Mesenchymal stem cell (in vitro differentiated cells and primary cell): ENCODE measurements around the gene LRRC8B.

ENCODE experiments used
- DNase-seq: peaks from one replicate; pipeline ENCODE4 v3.0.0-alpha.2; 2013
- H2AFZ ChIP-seq: one replicate; pipeline ENCODE4 v1.6.1; 2013; ENCODE audit warnings: low read depth, mild to moderate bottlenecking, control low read depth, inconsistent platforms, low read length, moderate library complexity
- H2AK5ac ChIP-seq: 2 replicates; pipeline ENCODE4 v1.6.1; 2013; ENCODE audit warnings: low read length, moderate library complexity, mild to moderate bottlenecking, inconsistent platforms; ENCODE audit not compliant: severe bottlenecking
- H2BK120ac ChIP-seq: one replicate; pipeline ENCODE4 v1.6.1; 2013; ENCODE audit warnings: low read depth, mild to moderate bottlenecking, inconsistent platforms, low read length, moderate library complexity
- H2BK12ac ChIP-seq, 2 experiments: one replicate each; pipeline ENCODE4 v1.6.1; 2013; ENCODE audit warnings: inconsistent platforms in 2 of 2, low read length in 2 of 2, mild to moderate bottlenecking in 2 of 2, moderate library complexity in 2 of 2, control low read depth in 1 of 2
- H2BK15ac ChIP-seq: one replicate; pipeline ENCODE4 v1.6.1; 2013; ENCODE audit warnings: mild to moderate bottlenecking, low read depth, inconsistent platforms; ENCODE audit not compliant: poor library complexity, severe bottlenecking
- H2BK5ac ChIP-seq: 2 replicates; pipeline ENCODE4 v1.6.1; 2013; ENCODE audit warnings: low read depth, mild to moderate bottlenecking, low read length, control low read depth, inconsistent platforms; ENCODE audit not compliant: poor library complexity, severe bottlenecking
- H3K14ac ChIP-seq, 2 experiments: one replicate each; pipeline ENCODE4 v1.6.1; 2013; ENCODE audit warnings: inconsistent platforms in 2 of 2, low read length in 2 of 2, control low read depth in 1 of 2, mild to moderate bottlenecking in 1 of 2, moderate library complexity in 1 of 2
- H3K18ac ChIP-seq, 2 experiments: one replicate each; pipeline ENCODE4 v1.6.1; 2013; ENCODE audit warnings: inconsistent platforms in 2 of 2, low read length in 2 of 2, control low read depth in 1 of 2, low read depth in 1 of 2, mild to moderate bottlenecking in 1 of 2
- H3K23ac ChIP-seq, 2 experiments: one replicate each; pipeline ENCODE4 v1.6.1; 2013; ENCODE audit warnings: inconsistent platforms in 2 of 2, low read length in 2 of 2, mild to moderate bottlenecking in 2 of 2, moderate library complexity in 2 of 2, control low read depth in 1 of 2
- H3K27ac ChIP-seq: 2 replicates; pipeline ENCODE4 v1.5.1; 2013; ENCODE audit warnings: mild to moderate bottlenecking, moderate library complexity, low read length, control low read depth, inconsistent platforms; ENCODE audit not compliant: poor library complexity, severe bottlenecking
- H3K27me3 ChIP-seq, 2 experiments: 2 replicates each; pipeline versions ENCODE4 v1.6.1 to v1.7.0; 2013; ENCODE audit warnings: low read length in 2 of 2, mild to moderate bottlenecking in 2 of 2, moderate library complexity in 2 of 2, control low read depth in 1 of 2, inconsistent platforms in 1 of 2; ENCODE audit not compliant: control insufficient read depth in 1 of 2, insufficient read depth in 1 of 2
- H3K36me3 ChIP-seq, 2 experiments: 2 replicates each; pipeline versions ENCODE4 v1.6.1 to v1.7.0; 2013; ENCODE audit warnings: low read length in 2 of 2, control low read depth in 1 of 2, inconsistent platforms in 1 of 2, low read depth in 1 of 2, mild to moderate bottlenecking in 1 of 2; ENCODE audit not compliant: insufficient read depth in 2 of 2, control insufficient read depth in 1 of 2
- H3K4ac ChIP-seq, 2 experiments: one replicate each; pipeline ENCODE4 v1.6.1; 2013; ENCODE audit warnings: inconsistent platforms in 2 of 2, low read length in 2 of 2, mild to moderate bottlenecking in 2 of 2, moderate library complexity in 2 of 2, control low read depth in 1 of 2, low read depth in 1 of 2
- H3K4me1 ChIP-seq: 2 replicates; pipeline ENCODE4 v1.6.1; 2013; ENCODE audit warnings: low read depth, low read length, control low read depth; ENCODE audit not compliant: control insufficient read depth, insufficient read depth
- H3K4me2 ChIP-seq: 2 replicates; pipeline ENCODE4 v1.6.1; 2013; ENCODE audit warnings: low read length, mild to moderate bottlenecking, inconsistent platforms; ENCODE audit not compliant: poor library complexity, severe bottlenecking
- H3K4me3 ChIP-seq, 2 experiments: 2 replicates each; pipeline versions ENCODE4 v1.5.1 to v1.7.0; 2013; ENCODE audit warnings: low read length in 2 of 2, mild to moderate bottlenecking in 2 of 2, control low read depth in 1 of 2, low read depth in 1 of 2; ENCODE audit not compliant: insufficient read depth in 1 of 2
- H3K79me1 ChIP-seq: replicated peaks from 2 replicates; pipeline ENCODE4 v1.6.1; 2013; ENCODE audit warnings: mild to moderate bottlenecking, control low read depth, low read length, inconsistent platforms; ENCODE audit not compliant: poor library complexity, severe bottlenecking
- H3K9ac ChIP-seq: 2 replicates; pipeline ENCODE4 v1.7.0; 2013; ENCODE audit warnings: mild to moderate bottlenecking, low read length, moderate library complexity
- H3K9me3 ChIP-seq: 2 replicates; pipeline ENCODE4 v1.7.0; 2013; ENCODE audit warnings: mild to moderate bottlenecking, low read length; ENCODE audit not compliant: control insufficient read depth
- H4K8ac ChIP-seq: one replicate; pipeline ENCODE4 v1.6.1; 2013; ENCODE audit warnings: inconsistent platforms, mild to moderate bottlenecking, low read length, moderate library complexity
- H4K91ac ChIP-seq: one replicate; pipeline ENCODE4 v1.6.1; 2013; ENCODE audit warnings: mild to moderate bottlenecking, low read length, inconsistent platforms
- WGBS: methylation state at CpG from one replicate; pipeline ENCODE4 v1.1.7; 2013; ENCODE audit warnings: mixed read lengths; 5-methylcytosine and 5-hydroxymethylcytosine counted together

The LRRC8B gene

GRCh38 chr1:89600451-89601224 lies 76.0 kb downstream of the LRRC8B start:
- peaks cover 0 to 9% of the 10 kb centered on the region in 2 experiments for H3K27me3 ChIP-seq
- H3K23ac ChIP-seq: no peak overlapping the region
- H4K91ac ChIP-seq: no peak overlapping the region
- H3K9me3 ChIP-seq: no peaks in the 10 kb centered on the region
- H3K4me2 ChIP-seq: no peak overlapping the region
- 97% methylated on average over 3 of the region's 3 CpGs for WGBS
- no peak overlapping the region for H2BK12ac ChIP-seq
- no peak overlapping the region for H2BK15ac ChIP-seq
- no peak overlapping the region for H2BK5ac ChIP-seq
- no peaks in the 10 kb centered on the region for H3K79me1 ChIP-seq
- H3K27ac ChIP-seq: no peak overlapping the region
- peaks cover 5% of the 10 kb centered on the region for H3K4me1 ChIP-seq
- H2AFZ ChIP-seq: no peak overlapping the region
- H3K4ac ChIP-seq: no peak overlapping the region
- no peak overlapping the region for H3K9ac ChIP-seq
- H3K4me3 ChIP-seq: no peak overlapping the region
- H4K8ac ChIP-seq: no peak overlapping the region
- no peak overlapping the region for H2AK5ac ChIP-seq
- H3K14ac ChIP-seq: no peak overlapping the region
- DNase-seq: no peak
- H3K18ac ChIP-seq: no peak overlapping the region
- H2BK120ac ChIP-seq: no peak overlapping the region
- no peaks in the 10 kb centered on the region for H3K36me3 ChIP-seq

DNA sequence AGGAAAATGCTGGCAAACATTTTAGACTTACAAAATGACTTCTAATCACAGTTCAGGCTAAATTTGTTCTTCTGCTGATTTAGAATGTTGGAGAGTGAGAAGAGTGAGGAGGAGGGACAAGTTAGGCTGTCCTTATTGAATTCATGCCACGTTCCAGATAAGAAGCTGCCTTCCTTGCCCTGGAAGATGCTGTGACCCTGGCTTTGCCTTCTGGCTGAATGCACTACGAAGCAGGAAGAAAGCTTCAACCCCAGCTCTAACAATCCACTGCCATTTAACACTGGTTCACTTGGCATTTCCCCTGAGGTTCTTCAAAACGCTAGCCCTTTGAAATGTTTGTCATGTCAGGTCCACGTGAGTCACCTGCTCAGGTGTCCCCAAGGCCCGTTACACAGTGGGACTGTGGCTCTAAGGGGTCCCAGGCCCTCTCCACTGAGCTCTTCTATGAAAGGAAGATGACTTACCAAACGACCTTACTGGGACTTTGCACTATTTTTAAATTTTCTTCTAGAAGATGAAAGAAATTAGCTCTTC lies 78.3 kb downstream of the LRRC8B start:
- Histone ChIP-seq H3K27ac (no peak overlapping the region), H3K9me3 (no peaks in the 10 kb centered on the region), H3K9ac (peak overlapping the region; percentile 37), H4K91ac (no peak overlapping the region), H3K4ac (no peak overlapping the region), H3K14ac (no peak overlapping the region), H4K8ac (no peak overlapping the region), H3K4me2 (no peak overlapping the region), H2AFZ (no peak overlapping the region), H2AK5ac (no peak overlapping the region), H3K79me1 (no peaks in the 10 kb centered on the region), H2BK12ac (no peak overlapping the region), H3K4me3 (no peak overlapping the region), H3K18ac (peak overlapping the region in 1 of 2 experiments; percentile 21), H3K36me3 (no peaks in the 10 kb centered on the region), H3K4me1 (peaks cover 6% of the 10 kb centered on the region), H3K27me3 (peaks cover 0 to 9% of the 10 kb centered on the region in 2 experiments), H2BK15ac (no peak overlapping the region), H3K23ac (no peak overlapping the region), H2BK5ac (no peak overlapping the region), H2BK120ac (no peak overlapping the region)
- no peak for DNase-seq
- WGBS: 73% methylated on average over 5 of the region's 6 CpGs

DNA sequence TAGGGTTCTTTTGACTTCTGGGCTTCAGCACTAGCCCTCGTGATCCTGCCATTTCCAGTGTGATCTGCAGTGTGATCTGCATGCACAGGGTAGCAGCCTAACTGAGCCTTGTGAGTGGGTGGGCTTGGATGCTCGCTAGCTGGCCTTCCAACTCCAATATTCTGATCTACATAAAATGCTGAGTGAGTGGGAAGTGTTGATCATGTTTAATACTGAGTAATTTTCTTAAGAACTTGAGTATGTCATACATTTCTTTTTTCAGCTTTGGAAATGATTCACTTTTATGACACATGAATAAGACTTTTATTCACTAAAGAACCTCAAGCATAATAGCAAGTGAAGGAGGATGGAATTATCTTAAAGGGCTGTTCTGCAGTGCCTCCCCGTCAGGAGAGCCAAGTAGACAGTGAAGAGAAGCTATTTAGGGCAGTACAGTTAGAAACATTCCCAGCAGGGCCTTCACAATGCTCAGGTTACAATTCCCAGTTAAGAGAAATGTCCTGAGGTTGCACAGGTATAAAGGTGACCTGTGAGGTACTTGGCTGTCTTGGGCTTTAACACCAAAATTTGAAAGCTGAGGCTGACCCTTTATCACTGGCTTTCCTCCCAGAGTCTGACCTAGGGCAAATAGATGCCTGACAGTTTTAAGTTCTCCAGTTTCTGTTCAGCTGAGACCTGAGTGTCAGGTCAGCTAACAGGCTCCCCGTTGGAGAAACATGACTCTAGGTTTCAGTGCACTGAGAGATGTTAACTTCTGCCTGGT lies 79.2 kb downstream of the LRRC8B start:
- Histone ChIP-seq H2BK120ac (no peak overlapping the region), H3K9ac (peak overlapping the region; percentile 37), H3K4me1 (peaks cover 6% of the 10 kb centered on the region)

GRCh38 chr1:89604414-89604735 lies 79.7 kb downstream of the LRRC8B start:
- Histone ChIP-seq H2AK5ac (no peak overlapping the region), H3K9me3 (no peaks in the 10 kb centered on the region), H3K18ac (peak overlapping the region in 1 of 2 experiments; percentile 28), H3K36me3 (peaks cover 0 to 2% of the 10 kb centered on the region in 2 experiments), H3K27me3 (peaks cover 0 to 9% of the 10 kb centered on the region in 2 experiments), H3K4me3 (no peak overlapping the region), H3K4ac (no peak overlapping the region), H2BK5ac (no peak overlapping the region), H3K27ac (no peak overlapping the region), H2BK120ac (no peak overlapping the region), H4K91ac (no peak overlapping the region), H2BK12ac (peak overlapping the region in 1 of 2 experiments; percentile 8), H3K4me1 (peaks cover 6% of the 10 kb centered on the region), H2BK15ac (no peak overlapping the region), H3K23ac (no peak overlapping the region), H3K9ac (peak overlapping the region; percentile 5), H2AFZ (no peak overlapping the region), H3K4me2 (no peak overlapping the region), H4K8ac (no peak overlapping the region), H3K14ac (no peak overlapping the region), H3K79me1 (no peaks in the 10 kb centered on the region)
- DNase-seq: no peak
- WGBS: 100% methylated on average over 2 of the region's 3 CpGs

More for the DNA sequence above, 79.2 kb downstream of the LRRC8B start:
- no peak overlapping the region for H3K4me3 ChIP-seq
- no peak overlapping the region for H3K4ac ChIP-seq
- no peak overlapping the region for H3K4me2 ChIP-seq
- H2BK15ac ChIP-seq: no peak overlapping the region
- peaks cover 0 to 9% of the 10 kb centered on the region in 2 experiments for H3K27me3 ChIP-seq
- no peak overlapping the region for H2BK5ac ChIP-seq
- peak overlapping the region; percentile 8 to 40 for H2BK12ac ChIP-seq
- no peak for DNase-seq
- no peak overlapping the region for H3K27ac ChIP-seq
- no peak overlapping the region for H3K23ac ChIP-seq
- H2AFZ ChIP-seq: no peak overlapping the region
- no peaks in the 10 kb centered on the region for H3K9me3 ChIP-seq
- H2AK5ac ChIP-seq: no peak overlapping the region
- H3K36me3 ChIP-seq: no peaks in the 10 kb centered on the region
- no peak overlapping the region for H4K91ac ChIP-seq
- peak overlapping the region in 1 of 2 experiments; percentile 28 for H3K18ac ChIP-seq
- H3K14ac ChIP-seq: no peak overlapping the region
- no peak overlapping the region for H4K8ac ChIP-seq
- 92% methylated on average over 3 of the region's 4 CpGs for WGBS
- no peaks in the 10 kb centered on the region for H3K79me1 ChIP-seq
